ENCODE measurements around the gene SRPX. TPM values are rescaled to one million over a fixed set of nuclear protein-coding genes. Genes with fewer than 3 reads are reported as not detected.

SRPX gene
- total RNA-seq, 2 donors from 2014 or later: 54.5 to 65.9 TPM

- DNase-seq (ENCODE audit: low spot score): no peak
- Histone ChIP-seq H3K4me3 (no peak overlapping the region), H3K9me3 (no peaks in the 10 kb centered on the region), H3K36me3 (no peaks in the 10 kb centered on the region), H3K4me1 (ENCODE audit: control insufficient read depth in 1 of 2, low read depth in 2 of 2) (no peaks in the 10 kb centered on the region), H3K27me3 (replicated peaks; ENCODE audit: insufficient read depth) (no peaks in the 10 kb centered on the region), H3K27ac (no peak overlapping the region)
- no peak for ATAC-seq (ENCODE audit: insufficient number of reproducible peaks, low FRiP score, low read depth)
- no peak for TF ChIP-seq CTCF (IDR thresholded peaks at IDR 0.05)
Measured at GRCh38 chrX:38256019-38256418, 35.3 kb upstream of the SRPX start.

GRCh38 chrX:38249965-38250364, 29.3 kb upstream of the SRPX start:
- no peak for TF ChIP-seq CTCF (IDR thresholded peaks at IDR 0.05)
- no peak for ATAC-seq (ENCODE audit: insufficient number of reproducible peaks, low FRiP score, low read depth)

GRCh38 chrX:38247051-38247450, 26.4 kb upstream of the SRPX start:
- no peak for DNase-seq (ENCODE audit: low spot score)

More at GRCh38 chrX:38249965-38250364, 29.3 kb upstream of the SRPX start:
- Histone ChIP-seq H3K36me3 (no peaks in the 10 kb centered on the region), H3K4me3 (no peak overlapping the region), H3K4me1 (ENCODE audit: control insufficient read depth in 1 of 2, low read depth in 2 of 2) (no peaks in the 10 kb centered on the region), H3K27ac (no peak overlapping the region), H3K9me3 (no peaks in the 10 kb centered on the region), H3K27me3 (replicated peaks; ENCODE audit: insufficient read depth) (no peaks in the 10 kb centered on the region)
- DNase-seq (ENCODE audit: low spot score): no peak

GRCh38 chrX:38240541-38240940, 19.9 kb upstream of the SRPX start:
- TF ChIP-seq CTCF (IDR thresholded peaks at IDR 0.05): no peak
- Histone ChIP-seq H3K27me3 (replicated peaks; ENCODE audit: insufficient read depth) (no peaks in the 10 kb centered on the region), H3K36me3 (no peaks in the 10 kb centered on the region), H3K4me1 (ENCODE audit: control insufficient read depth in 1 of 2, low read depth in 2 of 2) (no peaks in the 10 kb centered on the region), H3K27ac (no peak overlapping the region), H3K9me3 (no peaks in the 10 kb centered on the region), H3K4me3 (no peak overlapping the region)
- ATAC-seq (ENCODE audit: insufficient number of reproducible peaks, low FRiP score, low read depth) (no peak), DNase-seq (ENCODE audit: low spot score) (no peak)

More at GRCh38 chrX:38247051-38247450, 26.4 kb upstream of the SRPX start:
- no peaks in the 10 kb centered on the region for H3K4me1 ChIP-seq (ENCODE audit: control insufficient read depth in 1 of 2, low read depth in 2 of 2)
- TF ChIP-seq CTCF (IDR thresholded peaks at IDR 0.05): no peak
- H3K36me3 ChIP-seq: no peaks in the 10 kb centered on the region
- no peak for ATAC-seq (ENCODE audit: insufficient number of reproducible peaks, low FRiP score, low read depth)
- no peak overlapping the region for H3K4me3 ChIP-seq
- H3K27ac ChIP-seq: no peak overlapping the region
- H3K9me3 ChIP-seq: no peaks in the 10 kb centered on the region
- no peaks in the 10 kb centered on the region for H3K27me3 ChIP-seq (replicated peaks; ENCODE audit: insufficient read depth)

GRCh38 chrX:38236901-38237615, 16.4 kb upstream of the SRPX start:
- peaks cover 0 to 17% of the 10 kb centered on the region in 2 donors for H3K4me1 ChIP-seq (ENCODE audit: control insufficient read depth in 1 of 2, low read depth in 2 of 2)
- H3K27me3 ChIP-seq (replicated peaks; ENCODE audit: insufficient read depth): no peaks in the 10 kb centered on the region
- H3K36me3 ChIP-seq: no peaks in the 10 kb centered on the region
- no peak for TF ChIP-seq CTCF (IDR thresholded peaks at IDR 0.05)
- DNase-seq (ENCODE audit: low spot score): no peak
- no peak overlapping the region for H3K4me3 ChIP-seq
- no peak overlapping the region for H3K27ac ChIP-seq
- no peaks in the 10 kb centered on the region for H3K9me3 ChIP-seq
- no peak for ATAC-seq (ENCODE audit: insufficient number of reproducible peaks, low FRiP score, low read depth)

Measured in thoracic aorta (tissue), 2 donors.